CD4-positive, alpha-beta T cell treated with Interleukin-2 at 100 ng/mL for 4 hours (primary cell): ENCODE data around the gene CNTF.
"Not testable (repeated sequence)": the region's sequence is repeated elsewhere in the genome, so short reads cannot be mapped to it uniquely, and the experiment has no call there.

Experiments used
- DNase-seq: peaks from one replicate; pipeline ENCODE4 v3.0.0-alpha.2; 2020; ENCODE audit warnings: low spot score

Gene CNTF, protein sequence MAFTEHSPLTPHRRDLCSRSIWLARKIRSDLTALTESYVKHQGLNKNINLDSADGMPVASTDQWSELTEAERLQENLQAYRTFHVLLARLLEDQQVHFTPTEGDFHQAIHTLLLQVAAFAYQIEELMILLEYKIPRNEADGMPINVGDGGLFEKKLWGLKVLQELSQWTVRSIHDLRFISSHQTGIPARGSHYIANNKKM

DNA sequence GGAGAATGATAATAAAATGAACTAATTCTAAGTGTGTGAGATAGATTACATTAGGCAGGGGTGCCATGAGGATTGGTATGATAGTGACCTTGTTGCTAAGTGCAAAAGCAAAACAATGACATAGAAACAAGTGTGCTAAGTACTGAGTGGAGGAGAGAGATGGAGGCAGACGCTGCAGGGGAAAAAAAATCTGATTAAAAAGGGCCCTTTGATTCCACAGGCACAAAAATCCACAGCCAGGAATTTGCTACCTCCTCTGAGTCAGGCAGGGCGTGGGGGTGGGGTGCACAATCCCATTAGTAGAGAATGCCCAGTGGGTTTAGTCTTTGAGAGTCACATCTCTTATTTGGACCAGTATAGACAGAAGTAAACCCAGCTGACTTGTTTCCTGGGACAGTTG, at the start of gene CNTF:
CNTF (plus strand) TSS at position 322 of the 400 bp plus-strand sequence. CDS start 88 bp downstream, outside the sequence.
- DNase-seq: no peak

DNA sequence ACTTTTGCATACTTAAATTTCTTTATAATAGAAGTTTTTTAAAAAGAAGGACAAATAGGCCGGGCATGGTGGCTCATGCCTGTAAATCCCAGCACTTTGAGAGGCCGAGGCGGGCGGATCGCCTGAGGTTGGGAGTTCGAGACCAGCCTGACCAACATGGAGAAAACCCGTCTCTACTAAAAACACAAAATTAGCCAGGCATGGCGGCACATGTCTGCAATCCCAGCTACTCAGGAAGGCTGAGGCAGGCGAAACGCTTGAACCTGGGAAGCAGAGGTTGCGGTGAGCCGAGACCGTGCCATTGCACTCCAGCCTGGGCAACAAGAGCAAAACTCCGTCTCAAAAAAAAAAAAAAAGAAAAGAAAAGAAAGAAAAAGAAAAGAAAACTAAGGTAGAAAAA, 49.6 kb upstream of the CNTF start:
- DNase-seq: not testable (repeated sequence)

- DNase-seq: peak; percentile 77
These were observed 48.9 kb upstream of the CNTF start for GRCh38 chr11:58573451-58574104.

DNA sequence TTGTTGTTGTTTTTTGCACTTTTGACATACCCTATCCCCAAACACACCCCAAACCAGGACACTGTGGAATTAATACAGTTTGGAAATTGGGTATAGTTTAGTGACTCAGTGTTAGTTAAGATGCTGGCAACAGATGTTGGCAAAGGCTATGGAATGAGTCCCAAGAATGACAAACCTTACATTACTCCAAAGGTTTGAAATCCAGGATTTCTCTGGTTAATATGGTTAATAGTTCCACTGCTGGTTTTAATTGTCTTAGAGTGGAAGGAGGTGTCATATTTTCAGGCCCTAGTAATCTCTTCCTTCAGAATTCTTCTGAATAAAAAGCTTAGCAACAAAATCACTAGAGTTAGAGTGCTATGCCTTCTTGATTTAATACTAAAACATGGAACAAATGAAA, 47.6 kb upstream of the CNTF start:
- no peak for DNase-seq

DNA sequence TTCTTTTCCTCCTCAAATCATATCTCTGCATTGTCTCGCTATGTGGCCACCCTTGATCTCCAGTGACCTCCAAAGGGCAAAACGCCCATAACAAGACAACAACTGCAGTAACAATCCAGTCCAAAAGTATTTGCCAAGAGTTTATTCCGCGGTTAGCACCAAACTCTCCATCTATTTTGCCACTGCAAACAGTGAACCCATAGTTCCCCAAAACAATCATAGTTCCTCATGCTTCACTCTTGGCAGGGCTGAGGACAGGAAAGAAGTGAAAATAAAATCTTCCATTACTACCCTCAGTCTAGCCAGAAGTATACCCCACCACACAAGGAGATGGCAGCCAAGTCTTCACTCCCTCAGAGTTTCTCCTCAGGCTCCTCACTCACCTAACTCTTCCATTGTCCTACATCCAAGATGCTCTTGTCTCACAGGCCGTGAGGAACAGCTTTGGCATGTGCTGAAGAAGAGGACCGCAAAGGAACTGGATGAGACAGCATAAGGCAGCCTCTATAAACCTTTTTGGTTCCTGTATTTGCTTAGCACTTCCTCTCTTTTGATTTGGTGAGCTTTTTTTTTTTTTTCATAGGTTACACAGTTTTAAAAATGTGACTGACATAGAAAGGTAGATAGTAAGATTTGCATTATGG, 47.0 kb upstream of the CNTF start, which contains the start of gene LPXN:
LPXN (minus strand) TSS at position 480 of the 644 bp plus-strand sequence; CDS start at position 396, 84 bp downstream.
- DNase-seq: peak; percentile 66

DNA sequence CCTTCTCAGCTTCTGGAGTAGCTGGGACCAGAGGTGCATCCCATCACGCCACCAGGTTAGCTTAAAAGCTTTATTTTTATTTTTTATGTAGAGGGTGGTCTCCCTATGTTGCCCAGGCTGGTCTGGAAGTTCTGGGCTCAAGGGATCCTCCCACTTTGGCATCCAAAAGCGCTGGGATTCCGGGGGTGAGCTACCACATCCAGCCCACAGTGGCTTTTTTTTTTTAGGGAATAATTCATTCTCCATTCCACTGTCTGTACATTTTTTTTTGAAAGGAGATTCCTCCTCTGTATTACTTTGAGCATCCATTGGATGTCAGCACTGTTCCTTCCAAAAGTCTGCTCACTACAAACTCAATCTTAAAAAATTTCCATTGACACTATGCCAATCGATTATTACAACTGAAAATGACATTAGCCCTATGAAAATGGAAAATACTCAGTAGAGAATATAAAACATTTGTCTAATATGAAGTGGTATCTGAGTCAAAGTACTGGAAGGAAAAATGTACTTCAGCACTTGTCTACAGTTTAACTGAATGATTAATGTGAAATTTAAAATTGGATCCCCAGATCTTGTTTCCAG, 45.5 kb upstream of the CNTF start:
- DNase-seq: peak; percentile 26

- peak; percentile 86 for DNase-seq
These were observed 44.8 kb upstream of the CNTF start for GRCh38 chr11:58577555-58578135.

- DNase-seq: peak; percentile 96
These were observed 44.3 kb upstream of the CNTF start for GRCh38 chr11:58578136-58578634.

- peak; percentile 97 for DNase-seq
These were observed 43.8 kb upstream of the CNTF start, which contains the start of gene ZFP91 for GRCh38 chr11:58578635-58579191. TSS of gene ZFP91 (plus strand) at chr11:58579063. CDS start at chr11:58579282, 219 bp downstream.

DNA sequence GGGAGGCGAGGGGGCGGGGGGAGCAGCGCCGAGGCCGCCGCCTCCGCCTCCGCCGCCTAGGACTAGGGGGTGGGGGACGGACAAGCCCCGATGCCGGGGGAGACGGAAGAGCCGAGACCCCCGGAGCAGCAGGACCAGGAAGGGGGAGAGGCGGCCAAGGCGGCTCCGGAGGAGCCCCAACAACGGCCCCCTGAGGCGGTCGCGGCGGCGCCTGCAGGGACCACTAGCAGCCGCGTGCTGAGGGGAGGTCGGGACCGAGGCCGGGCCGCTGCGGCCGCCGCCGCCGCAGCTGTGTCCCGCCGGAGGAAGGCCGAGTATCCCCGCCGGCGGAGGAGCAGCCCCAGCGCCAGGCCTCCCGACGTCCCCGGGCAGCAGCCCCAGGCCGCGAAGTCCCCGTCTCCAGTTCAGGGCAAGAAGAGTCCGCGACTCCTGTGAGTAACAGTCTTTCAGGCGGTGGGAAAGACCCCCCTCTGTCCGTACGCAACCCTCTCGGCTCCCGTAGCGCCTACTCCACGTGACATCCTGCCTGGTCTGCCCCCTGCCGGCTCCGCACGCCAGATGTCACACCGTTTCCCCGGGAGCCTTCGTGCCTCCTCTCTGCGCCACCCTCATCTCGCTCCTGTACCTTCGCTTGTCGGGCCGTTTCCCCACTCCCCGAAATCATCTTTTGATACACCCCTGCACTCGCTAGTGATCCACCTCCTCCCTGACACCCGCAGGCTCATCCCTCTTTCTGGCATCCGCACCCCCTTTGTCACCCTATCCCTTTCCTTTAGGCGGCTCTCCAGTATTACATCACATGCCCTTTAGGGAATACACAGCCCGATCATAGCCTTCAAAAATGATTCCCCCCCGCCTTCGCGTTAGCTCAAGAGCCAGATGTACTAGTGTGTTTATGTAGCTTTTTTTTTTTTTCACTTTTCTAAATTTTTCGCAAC, 43.0 kb upstream of the CNTF start:
- DNase-seq: peak; percentile 93

DNA sequence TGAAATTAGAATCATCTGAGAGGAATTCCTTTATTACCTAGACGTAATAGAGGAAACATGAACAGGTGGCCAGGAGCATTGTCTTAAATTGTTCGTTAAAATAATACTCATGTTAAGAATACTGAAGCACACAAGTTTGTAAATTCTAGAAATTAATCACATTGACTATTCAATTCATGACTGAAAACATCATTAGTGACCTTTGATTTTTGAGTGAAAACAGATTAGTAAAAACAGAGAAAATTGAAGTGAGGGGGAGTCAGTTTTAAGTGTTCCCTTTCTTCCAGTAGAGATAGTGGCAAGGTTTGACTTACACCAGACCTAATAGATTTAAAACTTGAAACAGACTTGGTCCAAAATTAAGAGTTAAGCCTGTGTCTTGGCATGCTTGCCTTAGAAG, 42.2 kb upstream of the CNTF start:
- no peak for DNase-seq

GRCh38 chr11:58582437-58582836, 40.0 kb upstream of the CNTF start:
- DNase-seq: no peak

- DNase-seq: no peak
These were observed 35.5 kb upstream of the CNTF start for GRCh38 chr11:58586998-58587397.

GRCh38 chr11:58591659-58592058, 30.8 kb upstream of the CNTF start:
- DNase-seq: no peak

- no peak for DNase-seq
These were observed 29.5 kb upstream of the CNTF start for GRCh38 chr11:58592760-58593472.

- DNase-seq: no peak
These were observed 27.6 kb upstream of the CNTF start for GRCh38 chr11:58594826-58595225.

GRCh38 chr11:58596621-58597020, 25.8 kb upstream of the CNTF start:
- DNase-seq: no peak

GRCh38 chr11:58597486-58598144, 24.9 kb upstream of the CNTF start:
- DNase-seq: no peak

- DNase-seq: no peak
These were observed 22.0 kb upstream of the CNTF start for GRCh38 chr11:58600510-58600909.
